GM12878 (cell line): ENCODE results near the gene TMEM255B. TPM values are rescaled to one million over a fixed set of nuclear protein-coding genes. Genes with fewer than 3 reads are reported as not detected.

Source experiments
- ATAC-seq: fragments of 200-7000 bp; cut with Tn5 transposase; 3 replicates; pipeline ENCODE4 v1.9.1; 2020; ENCODE audit warnings: mild to moderate bottlenecking, moderate library complexity
- BruUV-seq: library from RNA; stranded (reverse); fragments of 400-500 nt; replicated peaks from 2 replicates; lab custom pipeline; 2021; lab: Mats Ljungman, UMichigan
- CTCF ChIA-PET: fragments of 300-600 bp; sonication (Branson Sonifier 250); formaldehyde crosslinking; extraction: SDS; loops from one replicate; lab custom pipeline; 2021; ENCODE audit warnings: inconsistent platforms; lab: Yijun Ruan, JAX
- POLR2A ChIA-PET: fragments of 350-600 bp; formaldehyde crosslinking; extraction: SDS; loops from one replicate; lab custom pipeline; 2021; ENCODE audit warnings: inconsistent platforms; lab: Charles Lee
- RAD21 ChIA-PET: fragments of 300-600 bp; sonication (Branson Sonifier 250); formaldehyde crosslinking; loops from one replicate; lab custom pipeline; 2023; ENCODE audit warnings: antibody characterized with exemption; ENCODE audit not compliant: unreplicated experiment; lab: Charles Lee
- SMC1A ChIA-PET: fragments of 300-600 bp; sonication (Branson Sonifier 250); formaldehyde crosslinking; loops from one replicate; lab custom pipeline; 2023; ENCODE audit not compliant: unreplicated experiment, uncharacterized antibody; lab: Charles Lee
- DNase-seq: peaks from one replicate; pipeline ENCODE4 v3.0.0-alpha.2; 2011; ENCODE audit warnings: low read depth, low spot score
- FAIRE-seq: peaks from 3 replicates; lab custom pipeline; 2011; peaks lifted over from hg19 to GRCh38; lab: Jason Lieb, UNC
- H2AFZ ChIP-seq: 2 replicates; pipeline ENCODE4 v1.6.0; 2011; ENCODE audit warnings: low read depth, low read length, control low read depth; ENCODE audit not compliant: control insufficient read depth
- H3K27ac ChIP-seq: 2 replicates; pipeline ENCODE4 v1.5.1; 2011; ENCODE audit warnings: control low read depth; ENCODE audit not compliant: control insufficient read depth, insufficient read depth
- H3K27me3 ChIP-seq, 2 experiments: replicated peaks in 1 of 2; 2 replicates each; pipeline versions ENCODE4 v1.6.0 to v1.6.1; 2011; ENCODE audit warnings: low read length in 1 of 2; ENCODE audit not compliant: control insufficient read depth in 2 of 2, insufficient read depth in 2 of 2
- H3K36me3 ChIP-seq, 2 experiments: 2 replicates each; pipeline ENCODE4 v1.5.1; 2011; ENCODE audit warnings: low read length in 1 of 2; ENCODE audit not compliant: control insufficient read depth in 2 of 2, insufficient read depth in 2 of 2
- H3K4me1 ChIP-seq: 2 replicates; pipeline ENCODE4 v1.6.1; 2011; ENCODE audit warnings: mild to moderate bottlenecking, low read length, moderate library complexity, mixed read lengths; ENCODE audit not compliant: control insufficient read depth, insufficient read depth
- H3K4me2 ChIP-seq: 2 replicates; pipeline ENCODE4 v1.6.0; 2011; ENCODE audit warnings: control low read depth; ENCODE audit not compliant: control insufficient read depth, insufficient read depth
- H3K4me3 ChIP-seq: fragments of 200-600 bp; sonication (generic); 2 replicates; pipeline ENCODE4 v1.5.1; 2016
- H3K79me2 ChIP-seq: 2 replicates; pipeline ENCODE4 v1.6.0; 2011; ENCODE audit warnings: low read length; ENCODE audit not compliant: control insufficient read depth, insufficient read depth
- H3K9ac ChIP-seq: 2 replicates; pipeline ENCODE4 v1.8.0; 2011; ENCODE audit warnings: low read length, control low read depth, mixed read lengths; ENCODE audit not compliant: control insufficient read depth, insufficient read depth
- H3K9me3 ChIP-seq: replicated peaks from 3 replicates; pipeline ENCODE4 v1.5.1; 2011; ENCODE audit warnings: mild to moderate bottlenecking, low read length; ENCODE audit not compliant: control insufficient read depth, insufficient read depth
- H4K20me1 ChIP-seq: 2 replicates; pipeline ENCODE4 v1.6.0; 2011; ENCODE audit not compliant: control insufficient read depth, insufficient read depth
- CEBPB ChIP-seq, 2 experiments: fragments of 150-350 bp in 1 of 2; IDR thresholded peaks; 2 replicates each; pipeline ENCODE4 v1.6.1; 2012 to 2014; ENCODE audit warnings: low read depth in 2 of 2, low read length in 2 of 2, borderline replicate concordance in 1 of 2, inconsistent platforms in 1 of 2
- E2F4 ChIP-seq: IDR thresholded peaks from 2 replicates; pipeline ENCODE4 v1.6.1; 2012; ENCODE audit warnings: low read depth, low read length, improper control_type of control experiment
- FOS ChIP-seq: IDR thresholded peaks from 3 replicates; pipeline ENCODE4 v1.6.1; 2011; ENCODE audit warnings: borderline replicate concordance; ENCODE audit not compliant: insufficient read length; ENCODE audit errors: extremely low read depth
- GABPA ChIP-seq: IDR thresholded peaks from 2 replicates; pipeline ENCODE4 v1.6.1; 2014; ENCODE audit warnings: antibody characterized with exemption, low read depth, mild to moderate bottlenecking, inconsistent platforms
- HDAC2 ChIP-seq: fragments of 200-600 bp; sonication (generic); IDR thresholded peaks from 2 replicates; pipeline ENCODE4 v1.6.1; 2017
- JUNB ChIP-seq: IDR thresholded peaks from 2 replicates; pipeline ENCODE4 v1.6.1; 2016; ENCODE audit warnings: antibody characterized with exemption, mild to moderate bottlenecking
- NKRF ChIP-seq: fragments of 450-650 bp; conservative IDR thresholded peaks from 2 replicates; pipeline ENCODE4 v1.6.1; 2017; ENCODE audit warnings: mild to moderate bottlenecking, moderate library complexity
- PAX5 ChIP-seq: IDR thresholded peaks from 2 replicates; pipeline ENCODE4 v1.6.1; 2011; ENCODE audit warnings: low read depth, low read length, borderline replicate concordance
- RBBP5 ChIP-seq: fragments of 200-600 bp; sonication (generic); conservative IDR thresholded peaks from 2 replicates; pipeline ENCODE4 v1.6.1; 2016
- REST ChIP-seq: IDR thresholded peaks from 2 replicates; pipeline ENCODE4 v1.6.1; 2012; ENCODE audit warnings: mild to moderate bottlenecking, low read depth, low read length
- SIX5 ChIP-seq: IDR thresholded peaks from 2 replicates; pipeline ENCODE4 v1.6.1; 2011; ENCODE audit warnings: mild to moderate bottlenecking, low read depth, low read length, moderate library complexity; ENCODE audit not compliant: severe bottlenecking
- SUZ12 ChIP-seq: fragments of 200-600 bp; sonication (generic); IDR thresholded peaks from one replicate; pipeline ENCODE4 v1.6.1; 2018; ENCODE audit warnings: antibody characterized with exemption, mild to moderate bottlenecking; ENCODE audit not compliant: unreplicated experiment
- TARDBP ChIP-seq: IDR thresholded peaks from 2 replicates; pipeline ENCODE4 v1.6.1; 2016; ENCODE audit warnings: borderline replicate concordance
- ZBED1 ChIP-seq: IDR thresholded peaks from 2 replicates; pipeline ENCODE4 v1.6.1; 2016; ENCODE audit warnings: borderline replicate concordance
- WGBS: methylation state at CpG from one replicate; pipeline ENCODE4 v1.1.6; 2016; ENCODE audit warnings: low lambda C conversion rate; ENCODE audit not compliant: insufficient replicate concordance, insufficient coverage; ENCODE audit errors: missing lambda C conversion rate; 5-methylcytosine and 5-hydroxymethylcytosine counted together
- in situ Hi-C: fragments of 300-500 bp; cut with MboI; formaldehyde crosslinking; loops from 9 replicates; pipeline ENCODE4 v1.14.3; 2018; ENCODE audit warnings: mixed read lengths
- intact Hi-C: fragments of 100-400 bp; cut with micrococcal nuclease; formaldehyde crosslinking; loops from one replicate; pipeline ENCODE4 v1.14.2; 2022; ENCODE audit not compliant: unreplicated experiment
- polyA plus RNA-seq, 11 experiments: library from polyadenylated mRNA; depleted of rRNA in 4 of 11; unstranded in 6 of 11; stranded (reverse) in 5 of 11; fragments of >200 nt; fragmentation: Nextera tagmentation in 4 of 11; fragmentation: Illumina TruSeq in 1 of 11; extraction: Ambion mirVana in 4 of 11; extraction: Trizol in 1 of 11; gene quantifications; 1 replicate in 1 of 11; 2 replicates in 10 of 11; pipeline versions ENCODE4 v1.2.1 to v1.2.3, GENCODE V29; 2011 to 2016; ENCODE audit warnings: inconsistent platforms in 2 of 11, missing spikeins in 2 of 11, low read depth in 1 of 11
- total RNA-seq, 4 experiments: library from RNA; depleted of rRNA in 3 of 4; stranded (reverse); fragments of >200 nt in 3 of 4; fragmentation: Illumina TruSeq in 1 of 4; extraction: Trizol in 1 of 4; gene quantifications; 2 replicates each; pipeline versions ENCODE4 v1.2.1 to v1.2.3, GENCODE V29; 2013 to 2021

TMEM255B gene
- total and polyA plus RNA-seq, 10 of the 15 experiments (the other 5 are each of a cell fraction or from before 2014, with no cell fraction given) = 0.04 to 0.62 (median 0.13) TPM; not detected in 3

GRCh38 chr13:113805431-113806103, 46.5 kb downstream of the TMEM255B start (continued):
- TF ChIP-seq REST (no peak), GABPA (no peak), NKRF (no peak), ZBED1 (no peak)

- H3K9me3 ChIP-seq = peaks cover 7% of the 10 kb centered on the region; the same call in 2 of the 3 replicates
- H3K79me2 ChIP-seq = no peaks in the 10 kb centered on the region
- POLR2A ChIA-PET = no interaction called here
- H2AFZ ChIP-seq = no peak overlapping the region
- H3K4me3 ChIP-seq = no peak overlapping the region
- no peak for DNase-seq
- H3K27me3 ChIP-seq = no peaks in the 10 kb centered on the region
- H3K36me3 ChIP-seq = no peaks in the 10 kb centered on the region
- BruUV-seq = no TSS peak
- no peak for FAIRE-seq
- no peak overlapping the region for H3K9ac ChIP-seq
- RAD21 ChIA-PET = no interaction called here
- H4K20me1 ChIP-seq = no peaks in the 10 kb centered on the region
- no peak for ATAC-seq
- SMC1A ChIA-PET = no interaction called here
- CTCF ChIA-PET = no interaction called here
- no peak overlapping the region for H3K27ac ChIP-seq
- no peaks in the 10 kb centered on the region for H3K4me1 ChIP-seq
- no peak overlapping the region for H3K4me2 ChIP-seq
- 66% methylated on average over 9 of the region's 11 CpGs for WGBS
- in situ Hi-C loops (no loop called here), intact Hi-C loops (no loop called here)
- TF ChIP-seq RBBP5 (no peak), CEBPB (IDR thresholded peaks at IDR 0.05; ENCODE audit: borderline replicate concordance in 1 of 2, low read depth in 2 of 2, low read length in 2 of 2) (no peak), E2F4 (no peak), HDAC2 (no peak), PAX5 (no peak), TARDBP (no peak), JUNB (no peak), SIX5 (no peak), FOS (no peak), SUZ12 (no peak)
Measured at GRCh38 chr13:113806104-113806471, 47.1 kb downstream of the TMEM255B start.
